SK-N-SH (cell line): ENCODE results near the gene P2RX4.

Experiments used
- CTCF ChIP-seq: fragments of 200-600 bp; sonication (generic); IDR thresholded peaks from 2 replicates; pipeline ENCODE4 v1.6.1; 2017; ENCODE audit warnings: antibody characterized with exemption, mild to moderate bottlenecking, moderate library complexity
- IRF3 ChIP-seq: fragments of 150-350 bp; IDR thresholded peaks from 2 replicates; pipeline ENCODE4 v1.6.1; 2016; ENCODE audit warnings: mild to moderate bottlenecking, low read depth, low read length

GRCh38 chr12:121205491-121205890 is 4.4 kb upstream of the P2RX4 start:
- TF ChIP-seq CTCF (no peak), IRF3 (no peak)
